GM10847 (cell line): Measurements from ENCODE around the gene CYB5R3.
A peak's percentile ranks its signal among the peaks of the same experiment; 100 is the strongest.

Source experiments
- POLR2A ChIP-seq: IDR thresholded peaks from 2 replicates; pipeline ENCODE4 v1.6.1; 2011; ENCODE audit not compliant: insufficient read length; ENCODE audit errors: extremely low read depth

CYB5R3 gene

DNA sequence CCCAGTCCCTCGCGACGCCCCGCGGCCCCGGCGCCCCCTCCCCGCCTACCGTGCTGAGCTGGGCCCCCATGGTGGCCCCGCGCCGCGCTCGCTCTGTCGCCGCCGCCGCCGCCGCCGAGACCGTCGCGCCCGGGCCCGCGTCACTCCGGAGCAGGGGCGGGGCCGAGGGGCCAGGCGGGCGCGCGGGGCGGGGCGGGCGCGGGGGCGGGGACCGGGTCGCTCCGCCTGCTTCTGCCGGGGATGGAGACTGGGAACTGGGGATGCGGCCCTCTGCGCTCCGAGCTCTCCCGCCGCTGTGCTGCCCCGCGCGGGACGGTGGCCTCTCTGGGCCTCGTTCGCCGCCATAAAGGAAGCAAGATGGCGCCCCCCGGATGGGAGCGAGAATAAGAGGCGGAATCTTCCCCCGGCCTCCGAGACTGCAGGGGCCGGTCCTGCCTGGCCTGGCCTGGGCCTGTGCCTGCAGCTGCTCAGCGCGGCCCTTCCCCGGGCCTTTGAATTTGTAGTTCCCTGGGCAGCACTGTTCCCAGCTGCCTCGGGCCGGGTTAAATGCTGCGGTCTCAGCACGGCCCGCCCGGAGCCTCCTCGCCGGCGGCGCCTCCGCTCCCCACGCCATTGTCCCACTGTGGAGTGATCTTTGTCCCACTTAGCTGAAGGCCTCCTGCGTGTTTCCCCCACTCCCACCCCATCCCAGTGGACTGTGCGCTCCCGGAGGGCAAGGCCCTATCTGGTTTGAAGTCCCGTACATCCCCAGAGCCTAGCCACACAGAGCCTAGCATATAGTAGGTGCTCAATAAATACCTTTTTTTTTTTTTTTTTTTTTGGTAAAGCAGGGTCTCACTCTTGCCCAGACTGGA is at the start of gene CYB5R3:
Gene CYB5R3 (minus strand): TSS at position 147 of the 854 bp plus-strand sequence. CDS start 77 bp downstream, at position 70.
- TF ChIP-seq POLR2A, result peak; percentile 55

DNA sequence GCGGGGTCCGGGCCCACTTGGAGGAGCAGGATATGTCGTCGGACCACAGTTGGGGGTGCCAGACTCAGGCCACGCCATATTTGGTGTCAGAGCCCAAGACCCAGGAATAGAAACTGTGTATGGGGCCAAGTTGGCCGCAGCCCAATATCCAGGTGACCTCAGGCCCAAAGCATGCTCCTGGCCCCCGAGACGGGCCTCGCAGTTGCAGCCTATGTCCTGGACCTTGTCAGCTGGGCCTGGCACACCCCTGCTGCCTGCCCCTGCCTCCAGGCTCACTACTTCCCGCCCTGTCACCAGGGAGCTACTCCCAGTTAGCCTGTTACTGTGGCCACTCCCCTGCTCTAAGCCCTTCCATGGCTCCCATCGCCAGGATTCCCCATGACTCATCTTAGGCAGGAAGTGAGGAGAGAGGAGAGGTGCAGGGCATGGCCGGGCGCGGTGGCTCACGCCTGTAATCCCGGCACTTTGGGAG is 48.4 kb upstream of the CYB5R3 start:
- TF ChIP-seq POLR2A, result no peak

DNA sequence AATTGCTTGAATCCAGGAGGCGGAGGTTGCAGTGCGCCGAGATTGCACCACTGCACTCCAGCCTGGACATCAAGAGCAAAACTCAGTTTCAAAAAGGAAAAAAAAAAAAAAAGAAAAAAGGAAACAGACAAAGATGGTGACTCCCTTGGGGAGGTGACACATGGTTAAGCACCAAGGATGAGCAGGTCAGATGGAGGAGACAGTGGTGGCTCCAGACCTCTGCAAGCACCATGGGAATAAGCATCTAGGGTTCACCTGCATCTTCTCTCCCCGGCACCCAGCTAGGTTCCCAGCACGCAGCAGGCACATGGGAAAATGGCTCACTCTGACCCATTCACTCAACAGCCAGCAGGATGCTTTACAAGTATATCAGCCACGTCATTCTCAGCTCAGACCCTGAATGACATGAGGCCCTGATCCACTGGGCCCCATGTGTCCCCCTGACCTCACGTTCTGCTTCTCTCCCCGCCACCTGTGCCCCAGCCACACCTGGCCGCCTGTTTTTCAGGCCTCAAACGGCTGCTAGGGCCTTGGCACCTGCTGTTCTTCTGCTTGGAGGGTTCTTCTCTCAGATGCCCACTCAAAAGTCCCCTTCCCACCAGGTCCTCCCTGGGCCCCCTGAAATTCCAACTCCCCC is 47.3 kb upstream of the CYB5R3 start:
- TF ChIP-seq POLR2A, result no peak

DNA sequence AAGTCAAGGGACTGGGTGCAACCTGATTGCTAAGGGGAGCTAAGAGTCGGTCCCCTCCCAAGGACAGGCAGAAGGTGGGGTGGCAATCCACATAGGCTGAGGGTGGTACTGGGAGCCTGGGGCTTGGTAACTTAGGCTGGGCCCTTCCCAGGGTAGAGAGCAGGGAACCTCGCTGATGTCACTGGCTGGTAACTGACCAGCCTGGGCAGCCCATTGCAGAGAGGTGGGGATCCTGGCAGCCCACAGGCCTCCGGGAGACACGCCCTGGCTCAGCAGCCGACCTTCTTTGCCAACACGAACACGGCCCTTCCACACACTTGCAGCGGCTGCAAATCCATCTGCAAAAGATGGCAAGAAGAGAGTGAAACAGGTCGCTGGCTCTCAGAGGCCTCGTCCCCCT is 46.1 kb upstream of the CYB5R3 start:
- TF ChIP-seq POLR2A, result no peak

DNA sequence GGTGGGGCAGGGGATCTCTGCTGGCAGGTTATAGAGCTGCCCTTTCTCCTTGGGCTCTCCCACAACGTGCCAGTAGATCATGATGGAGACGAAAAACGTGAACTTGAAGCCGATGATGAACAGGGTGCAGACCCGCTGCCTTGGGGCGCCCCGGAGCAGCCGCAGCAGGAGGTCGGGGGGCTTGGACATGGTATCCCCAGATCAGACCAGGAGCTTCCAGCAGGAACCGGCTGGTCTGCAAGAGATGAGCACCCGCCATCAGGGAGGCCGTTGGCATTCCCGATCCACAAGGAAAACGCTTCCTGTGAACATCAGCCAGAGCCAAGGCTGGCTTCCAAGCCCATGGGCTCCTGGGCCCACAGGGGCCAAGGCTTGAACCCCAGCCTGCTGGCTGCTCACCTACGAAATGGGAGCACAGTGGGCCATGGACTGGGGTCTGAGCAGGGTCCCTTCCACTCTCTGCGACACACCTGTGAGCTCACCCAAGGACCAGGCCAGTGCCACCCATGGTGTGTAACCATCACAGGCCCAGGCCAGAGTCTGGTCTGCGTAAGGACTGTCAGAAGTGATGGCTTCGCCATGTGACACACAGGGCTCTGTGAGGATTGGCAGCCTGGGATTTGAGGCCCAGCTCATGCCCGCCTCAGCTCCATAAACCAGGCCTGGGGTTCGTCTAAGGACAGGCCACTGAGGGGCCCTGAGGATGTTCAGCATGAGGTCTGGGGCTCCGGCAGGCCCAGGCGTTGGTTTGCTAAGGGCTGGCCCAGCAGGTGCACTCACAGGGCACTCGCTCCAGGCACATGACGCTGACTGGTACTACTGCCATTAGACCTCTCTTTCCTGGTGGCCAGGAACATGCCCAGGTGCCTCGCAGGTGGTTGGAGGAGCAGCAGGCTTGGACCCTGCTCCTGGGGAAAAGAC is 44.8 kb upstream of the CYB5R3 start:
- no peak for TF ChIP-seq POLR2A

DNA sequence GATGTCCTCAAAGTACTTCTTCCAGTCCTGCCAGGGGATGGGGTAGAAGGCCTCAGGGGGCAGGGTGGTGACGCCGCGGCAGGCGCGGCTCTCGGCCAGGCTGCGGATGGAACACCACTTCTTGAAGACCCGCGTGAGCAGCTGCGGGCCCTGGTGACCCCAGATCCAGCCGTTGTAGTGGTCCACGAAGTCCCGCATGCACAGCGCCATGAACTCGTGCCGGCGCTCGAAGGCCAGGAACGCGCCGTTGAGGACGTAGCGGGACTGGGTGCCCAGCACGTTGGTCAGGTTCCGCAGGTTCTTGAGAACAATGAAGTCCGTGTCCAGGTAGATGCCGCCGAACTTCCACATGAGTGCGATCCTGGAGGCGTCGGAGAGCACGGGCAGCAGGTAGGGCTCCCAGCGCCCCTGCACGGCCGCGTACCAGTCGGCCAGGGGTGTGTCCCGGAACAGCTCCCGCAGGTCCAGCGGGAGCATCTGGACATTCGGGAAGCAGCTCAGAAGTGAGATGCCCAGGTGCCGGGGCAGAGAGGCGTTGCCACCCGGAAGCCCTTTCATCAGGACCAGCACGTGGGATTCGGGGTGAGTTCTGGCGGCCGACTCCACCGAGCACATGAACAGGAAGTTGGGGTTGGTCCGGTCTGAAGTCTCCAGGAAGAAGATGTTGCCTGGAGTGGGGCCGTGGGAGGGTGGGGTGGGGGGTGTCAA is 44.0 kb upstream of the CYB5R3 start:
- no peak for TF ChIP-seq POLR2A

DNA sequence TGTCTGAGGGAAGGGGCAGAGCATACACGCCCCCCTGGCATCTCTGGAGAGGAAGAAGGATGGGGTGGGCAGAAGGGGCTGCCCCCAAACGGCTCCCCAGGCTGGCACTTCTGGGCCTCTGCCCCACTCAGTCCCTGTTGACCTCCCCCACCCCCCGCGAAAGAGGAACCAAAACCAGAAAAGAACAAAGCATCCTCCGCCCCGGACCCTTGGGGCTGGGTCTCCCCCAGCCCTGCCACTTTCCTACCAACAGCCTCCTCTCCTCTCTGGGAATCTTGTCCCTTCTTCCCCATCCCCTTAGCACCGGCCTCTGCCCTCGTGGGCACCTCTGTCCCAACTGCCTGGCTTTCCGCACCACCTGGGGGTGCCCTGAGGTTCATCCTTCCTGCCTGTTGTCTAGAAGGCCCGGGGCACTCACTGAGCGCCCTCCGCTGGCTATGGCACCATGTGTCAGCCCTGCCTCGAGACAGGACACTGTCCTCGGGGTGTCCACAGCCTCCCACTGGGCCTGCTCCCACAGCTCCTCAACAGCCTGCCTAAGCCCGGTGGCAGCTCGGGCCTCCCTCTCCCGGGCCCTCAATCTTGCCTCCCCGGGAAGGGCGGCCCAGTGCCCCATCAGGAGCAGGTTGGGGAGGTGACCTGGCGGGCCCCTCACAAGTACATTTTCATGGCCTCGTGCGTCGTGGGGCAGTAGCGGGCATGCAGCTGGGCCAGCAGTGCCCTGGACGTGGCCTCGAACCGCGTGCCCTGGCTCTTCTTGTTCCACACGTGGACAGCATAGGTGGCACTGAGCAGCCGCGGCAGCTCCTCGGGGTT is 43.3 kb upstream of the CYB5R3 start:
- no peak for TF ChIP-seq POLR2A

DNA sequence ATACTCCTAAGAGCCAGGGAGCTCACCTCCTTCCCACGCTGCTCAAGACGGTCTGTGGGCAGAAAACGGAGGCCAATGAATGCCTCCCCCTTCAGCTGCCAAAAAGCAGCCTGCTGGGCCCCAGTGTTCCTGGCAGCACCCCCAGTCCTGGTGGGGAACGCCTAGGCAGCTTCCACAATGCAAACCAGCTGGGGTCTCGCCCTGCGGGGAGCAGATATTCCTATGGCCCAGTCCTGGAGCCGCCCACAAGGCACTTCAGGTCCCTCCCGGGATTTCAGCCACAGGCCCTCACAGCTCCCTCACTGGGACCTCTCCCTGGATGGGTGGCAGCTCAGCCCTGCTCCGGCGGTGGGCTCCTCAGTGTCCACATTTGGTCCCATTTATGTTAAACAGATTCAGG is 42.2 kb upstream of the CYB5R3 start:
- no peak for TF ChIP-seq POLR2A

DNA sequence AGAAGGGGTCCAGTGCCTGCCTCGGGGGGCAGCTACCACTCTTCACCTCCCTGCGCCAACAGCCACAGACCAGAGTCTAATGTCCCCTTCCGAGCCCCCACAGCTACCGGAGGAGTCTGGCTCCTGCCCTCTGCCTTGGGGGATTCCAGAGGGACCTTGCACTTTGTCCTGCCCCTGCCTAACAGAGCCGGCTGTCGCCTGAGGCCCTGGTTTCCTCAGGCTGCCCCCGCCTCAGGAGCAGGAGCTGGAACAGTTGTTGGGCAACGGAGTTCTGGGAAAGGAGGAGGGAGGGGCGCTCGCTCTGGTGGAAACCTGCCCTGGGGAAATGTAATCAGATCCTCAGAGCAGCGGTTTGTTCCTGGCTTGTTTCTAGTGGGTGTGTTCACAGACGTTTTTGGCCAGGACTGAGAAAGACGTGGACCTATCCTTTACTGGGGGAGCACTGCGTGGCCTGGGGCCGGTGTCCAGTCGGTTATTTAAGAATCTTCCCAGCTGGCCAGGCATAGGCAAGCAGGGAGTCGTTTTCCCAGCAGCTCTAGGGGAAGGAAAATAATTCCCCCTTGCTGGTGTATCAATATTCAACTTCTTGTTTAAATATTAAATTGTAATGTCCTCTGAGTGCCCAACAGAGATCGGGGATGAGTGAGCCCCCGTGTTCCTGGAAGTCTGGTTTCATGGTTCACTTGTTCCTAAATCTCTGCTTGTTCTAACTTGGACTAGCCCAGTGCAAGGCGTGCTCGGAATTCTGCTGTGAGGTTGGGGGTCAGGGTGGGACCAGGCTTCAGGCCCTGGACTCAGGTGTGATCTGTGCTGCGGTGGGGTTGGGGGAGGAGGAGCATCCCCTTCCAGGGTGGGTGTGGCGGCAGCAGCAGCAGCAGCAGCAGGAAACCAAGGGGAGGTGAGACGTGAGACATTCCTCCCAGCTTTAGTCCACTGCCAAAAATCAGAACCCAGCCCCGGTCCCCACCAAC is 39.3 kb upstream of the CYB5R3 start:
- TF ChIP-seq POLR2A, result no peak

DNA sequence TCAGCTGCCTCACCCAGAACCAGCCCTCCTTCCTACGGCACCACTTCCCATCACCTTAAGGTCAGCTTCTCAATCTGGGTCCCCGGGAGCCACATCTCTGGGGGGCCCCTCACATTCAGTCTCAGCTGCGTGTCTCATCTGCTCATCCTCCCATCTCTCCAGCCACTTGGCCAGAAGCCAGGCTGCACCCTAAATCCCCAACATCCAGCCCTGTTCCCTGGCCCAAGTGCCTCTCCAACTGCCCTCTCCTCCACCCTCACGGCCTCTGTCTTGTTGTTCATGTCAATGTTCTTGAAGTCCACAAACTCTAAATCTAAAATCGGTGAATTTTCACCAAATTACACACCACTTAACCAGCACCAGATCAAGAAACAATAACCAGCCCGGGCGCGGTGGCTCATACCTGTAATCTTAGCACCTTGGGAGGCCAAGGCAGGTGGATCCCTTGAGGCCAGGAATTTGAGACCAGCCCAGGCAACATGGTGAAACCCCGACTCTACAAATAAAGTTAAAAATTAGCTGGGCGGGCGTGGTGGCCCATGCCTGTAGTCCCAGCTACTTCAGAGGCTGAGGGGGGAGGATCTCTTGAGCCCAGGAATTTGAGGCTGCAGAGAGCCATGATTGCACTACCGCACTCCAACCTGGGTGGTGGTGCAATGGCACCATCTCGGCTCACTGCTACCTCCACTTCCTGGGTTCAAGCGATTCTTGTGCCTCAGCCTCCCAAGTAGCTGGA is 37.7 kb upstream of the CYB5R3 start:
- no peak for TF ChIP-seq POLR2A

DNA sequence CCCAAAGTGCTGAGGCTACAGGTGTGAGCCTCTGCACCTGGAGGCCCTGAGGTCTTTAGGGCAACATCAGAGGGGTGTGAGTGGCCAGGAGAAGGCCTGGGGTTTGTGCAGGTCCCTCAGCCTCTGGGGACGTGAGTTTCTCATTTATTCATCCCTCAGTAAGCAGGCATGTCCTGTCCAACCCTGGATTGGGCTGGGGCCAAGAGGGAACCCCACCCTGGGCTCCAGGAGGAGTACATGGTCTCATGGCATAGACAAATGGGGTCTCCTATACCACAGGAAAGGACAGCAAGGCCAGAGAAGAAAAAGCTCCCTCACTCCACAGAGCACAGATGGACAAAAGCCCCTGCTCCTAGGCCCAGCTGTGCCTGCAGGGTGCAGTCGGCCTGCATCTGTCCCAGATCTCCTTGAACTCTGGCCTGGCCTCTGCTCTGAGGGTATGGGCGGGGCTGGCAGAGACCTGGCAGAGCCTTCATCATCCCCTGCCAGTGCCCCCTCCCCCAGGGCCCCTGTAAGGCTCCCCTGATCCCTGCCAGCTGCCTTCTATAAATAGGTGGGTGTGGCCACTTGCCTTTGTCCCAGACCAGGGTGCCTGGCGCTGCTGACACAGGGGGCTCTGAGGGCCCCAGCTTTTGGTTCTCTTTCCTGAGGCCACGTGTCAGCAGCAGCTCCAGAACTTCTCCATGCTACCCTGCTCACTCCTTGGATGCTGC is 36.9 kb upstream of the CYB5R3 start:
- no peak for TF ChIP-seq POLR2A
